Transverse colon (tissue), 4 donors: ENCODE data around the gene TDRD7.

Source experiments
- CTCF ChIP-seq, 5 experiments: fragments of 200-600 bp in 3 of 5; fragments of 450-650 bp in 2 of 5; sonication (generic) in 3 of 5; IDR thresholded peaks; 1 replicate in 2 of 5; 2 replicates in 3 of 5; pipeline ENCODE4 v1.5.1; 2016 to 2017; ENCODE audit warnings: antibody characterized with exemption in 5 of 5, inconsistent platforms in 3 of 5, mild to moderate bottlenecking in 2 of 5, moderate library complexity in 1 of 5
- EP300 ChIP-seq: sonication (generic); formaldehyde crosslinking; IDR thresholded peaks from one replicate; pipeline ENCODE4 v1.6.1; 2017; ENCODE audit warnings: antibody characterized with exemption, low read depth
- POLR2A ChIP-seq: fragments of 450-650 bp; IDR thresholded peaks from one replicate; pipeline ENCODE4 v1.6.1; 2016; ENCODE audit warnings: antibody characterized with exemption, mild to moderate bottlenecking, moderate library complexity
- POLR2AphosphoS5 ChIP-seq, 3 donors: sonication (generic); formaldehyde crosslinking; IDR thresholded peaks; one replicate each; pipeline ENCODE4 v1.6.1; 2016; ENCODE audit warnings: antibody characterized with exemption in 3 of 3

- TF ChIP-seq CTCF (IDR thresholded peaks at IDR 0.05) (no peak), POLR2A (no peak), EP300 (no peak), POLR2AphosphoS5 (IDR thresholded peaks at IDR 0.05) (no peak)
These were observed 72.2 kb downstream of the TDRD7 start for GRCh38 chr9:97484134-97484533.
